Suppressor macrophage treated with lipopolysaccharide for 4 hours (primary cell): ENCODE measurements around the gene UBE4B.
"Not testable (repeated sequence)": the region's sequence is repeated elsewhere in the genome, so short reads cannot be mapped to it uniquely, and the experiment has no call there.

Experiments used
- DNase-seq: peaks from one replicate; pipeline ENCODE4 v3.0.0-alpha.2; 2020

UBE4B gene

GRCh38 chr1:10213186-10213705 is 180.5 kb downstream of the UBE4B start:
- DNase-seq = no peak

DNA sequence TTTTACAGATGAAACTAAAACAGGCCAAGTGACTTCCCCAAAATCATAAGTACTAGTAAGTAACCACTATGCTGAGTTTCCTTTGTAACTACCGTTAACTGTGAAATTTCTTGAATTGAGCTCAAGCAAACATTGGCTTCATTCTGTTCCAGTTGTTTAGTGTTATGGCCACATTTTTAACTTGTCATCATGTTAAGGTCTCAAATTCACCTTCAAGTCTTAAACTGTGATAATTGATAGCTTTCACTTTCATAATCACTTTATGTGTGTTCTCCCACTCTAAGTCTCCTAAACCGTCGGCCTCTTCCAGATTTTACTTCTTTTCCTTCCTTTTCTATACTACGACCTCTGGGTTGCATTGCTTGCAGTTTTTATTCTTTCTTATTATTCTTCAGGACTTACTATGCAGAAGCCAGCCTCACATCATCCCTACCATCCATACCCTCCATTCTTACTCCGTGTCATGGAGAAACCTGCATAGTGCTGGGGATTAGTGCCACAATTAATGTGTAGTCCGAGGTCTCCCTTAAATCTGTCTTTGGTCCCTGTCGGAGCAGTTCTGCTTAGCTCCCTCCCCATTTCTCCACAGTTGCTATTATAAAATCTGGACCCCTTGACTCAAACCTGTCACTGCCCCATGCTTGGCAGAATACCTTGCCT is 183.5 kb downstream of the UBE4B start:
- DNase-seq = peak; percentile 50

DNA sequence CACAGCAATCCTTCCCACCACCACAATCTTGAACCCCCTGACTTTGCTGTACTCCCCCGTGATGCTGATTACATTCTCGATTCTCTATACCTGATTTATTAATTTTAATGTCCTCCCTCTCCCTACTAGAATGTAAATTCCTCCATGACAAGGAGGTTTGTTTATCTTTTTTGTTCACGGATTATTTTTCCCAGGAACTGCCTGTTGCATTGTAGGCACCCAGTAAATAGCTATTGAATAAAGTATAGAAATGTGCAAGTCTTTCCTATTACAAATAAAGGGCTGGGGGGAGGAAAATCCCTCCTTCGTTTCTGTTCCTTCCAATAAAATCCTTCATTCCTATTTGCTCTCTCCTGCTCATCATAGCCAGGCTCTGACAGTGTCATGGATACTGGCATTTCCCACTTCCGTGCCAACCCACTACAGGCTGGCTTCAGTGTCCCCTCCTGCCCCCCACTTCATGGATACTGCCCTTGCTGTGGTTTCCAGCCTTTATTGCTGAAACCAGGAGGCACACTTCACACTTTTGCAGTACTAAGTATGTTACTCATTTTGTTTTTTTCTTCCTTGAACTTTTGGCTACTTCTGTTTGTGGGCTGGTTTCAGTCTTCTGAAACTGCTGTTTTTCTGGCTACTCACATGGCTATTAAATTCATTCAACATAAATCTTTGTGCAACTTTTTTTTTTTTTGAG is 185.1 kb downstream of the UBE4B start:
- DNase-seq = peak; percentile 74

DNA sequence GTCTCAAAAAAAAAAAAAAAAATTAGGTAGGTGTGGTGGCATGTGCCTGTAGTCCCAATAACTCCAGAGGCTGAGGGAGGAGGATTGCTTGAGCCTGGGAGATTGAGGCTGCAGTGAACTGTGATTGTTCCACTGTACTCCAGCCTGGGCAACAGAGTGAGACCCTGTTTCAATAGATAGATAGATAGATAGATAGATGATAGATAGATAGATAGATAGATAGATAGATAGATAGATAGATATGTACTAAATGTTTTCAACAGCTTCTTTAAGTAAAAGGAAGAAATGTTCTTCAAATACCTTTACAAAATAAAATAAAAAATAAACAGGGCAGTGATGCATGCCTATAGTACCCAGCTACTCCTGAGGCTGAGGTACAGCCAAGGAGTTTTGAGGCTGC is 187.4 kb downstream of the UBE4B start:
- no peak for DNase-seq

GRCh38 chr1:10220657-10221056 is 187.9 kb downstream of the UBE4B start:
- DNase-seq = not testable (repeated sequence)

GRCh38 chr1:10225573-10225972 is 192.8 kb downstream of the UBE4B start:
- no peak for DNase-seq

DNA sequence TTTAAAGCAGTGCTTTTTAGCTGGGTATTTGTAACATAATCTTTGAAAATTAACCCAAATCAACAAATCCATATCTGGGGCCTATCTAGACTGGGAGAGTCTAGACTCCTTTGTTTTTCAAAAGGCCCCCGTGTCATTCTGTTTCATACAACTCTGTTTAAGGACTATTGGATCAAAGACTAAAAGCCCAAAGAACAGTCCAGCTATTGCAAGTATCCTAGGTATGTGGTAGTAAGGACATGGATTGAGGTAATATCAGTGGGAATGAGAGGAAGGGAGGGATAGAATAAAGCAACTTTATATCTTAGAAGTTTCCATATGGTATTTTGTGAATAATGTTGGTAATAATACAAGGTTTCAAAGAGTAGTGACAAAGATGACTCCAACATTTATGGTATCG is 195.8 kb downstream of the UBE4B start:
- no peak for DNase-seq

DNA sequence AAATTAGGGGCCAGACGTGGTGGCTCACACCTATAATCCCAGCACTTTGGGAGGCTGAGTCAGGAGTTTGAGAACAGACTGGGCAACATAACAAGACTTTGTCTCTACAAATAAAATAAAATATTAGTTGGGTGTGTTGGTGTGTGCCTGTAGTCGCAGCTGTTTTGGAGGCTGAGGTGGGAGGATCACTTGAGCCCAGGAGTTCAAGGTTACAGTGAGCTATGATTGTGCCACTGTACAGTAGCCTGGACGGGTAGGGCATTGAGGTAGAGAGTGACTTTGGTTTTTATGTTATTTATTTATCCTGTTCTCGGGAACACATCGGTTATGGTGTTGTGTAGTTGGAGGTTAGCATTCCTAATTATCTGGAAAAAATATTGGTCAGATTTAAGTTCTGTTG is 197.1 kb downstream of the UBE4B start:
- DNase-seq = no peak
